HG02678 (cell line): ENCODE measurements around the gene ZNF503.

Experiments
- ATAC-seq: cut with Tn5 transposase; IDR thresholded peaks from one replicate; pipeline ENCODE4 v1.9.1; 2021; ENCODE audit warnings: mild to moderate bottlenecking, moderate library complexity; ENCODE audit not compliant: unreplicated experiment

Gene ZNF503

DNA sequence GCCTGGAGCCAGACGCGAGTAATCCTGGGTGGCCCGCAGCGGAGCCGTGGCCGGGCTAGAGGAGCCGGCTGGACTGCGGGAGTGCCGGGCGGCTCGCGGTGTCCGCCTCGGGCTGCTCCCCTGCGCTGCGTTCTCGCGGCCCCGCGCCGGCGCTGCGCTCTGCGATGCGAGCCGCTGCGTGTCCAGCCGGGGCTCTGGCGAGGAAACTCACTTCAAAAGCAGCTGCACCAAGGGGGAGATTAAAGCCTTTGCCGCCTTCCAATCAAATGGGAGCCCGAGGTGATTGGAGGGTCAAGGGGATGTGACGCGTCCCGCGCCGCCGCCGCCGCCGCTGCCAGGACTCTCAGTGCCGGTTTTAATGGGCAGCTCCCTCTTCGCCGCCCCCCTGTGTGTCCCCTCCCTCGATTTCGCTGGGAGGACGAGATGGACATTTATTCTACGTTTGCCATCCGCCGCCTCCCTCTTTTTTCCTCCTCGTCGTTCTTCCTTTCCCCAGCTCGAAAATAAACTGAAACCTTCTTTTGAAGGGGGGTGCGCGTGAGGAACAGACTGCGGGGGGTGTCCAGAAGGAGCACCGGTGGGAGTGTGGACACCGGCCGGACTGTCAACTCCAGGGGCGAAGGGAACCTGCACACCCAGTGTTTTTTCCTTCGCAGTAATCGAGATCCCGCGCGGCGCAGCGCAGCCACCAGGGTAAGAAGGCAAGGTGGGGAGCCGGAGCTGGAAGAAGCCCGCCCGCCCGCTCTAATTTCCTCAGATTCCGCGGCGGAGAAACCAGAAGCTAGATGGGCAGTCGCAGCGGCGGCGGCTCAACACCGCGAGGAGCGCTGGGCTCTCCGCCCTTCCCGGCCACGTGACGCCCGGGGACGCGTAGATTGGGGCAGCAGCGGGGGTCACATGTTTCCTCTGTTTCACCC, at the start of gene ZNF503:
ZNF503 (minus strand) TSS at position 196 of the 917 bp plus-strand sequence. CDS start 345 bp downstream, outside the sequence.
- peak; percentile 58 for ATAC-seq

DNA sequence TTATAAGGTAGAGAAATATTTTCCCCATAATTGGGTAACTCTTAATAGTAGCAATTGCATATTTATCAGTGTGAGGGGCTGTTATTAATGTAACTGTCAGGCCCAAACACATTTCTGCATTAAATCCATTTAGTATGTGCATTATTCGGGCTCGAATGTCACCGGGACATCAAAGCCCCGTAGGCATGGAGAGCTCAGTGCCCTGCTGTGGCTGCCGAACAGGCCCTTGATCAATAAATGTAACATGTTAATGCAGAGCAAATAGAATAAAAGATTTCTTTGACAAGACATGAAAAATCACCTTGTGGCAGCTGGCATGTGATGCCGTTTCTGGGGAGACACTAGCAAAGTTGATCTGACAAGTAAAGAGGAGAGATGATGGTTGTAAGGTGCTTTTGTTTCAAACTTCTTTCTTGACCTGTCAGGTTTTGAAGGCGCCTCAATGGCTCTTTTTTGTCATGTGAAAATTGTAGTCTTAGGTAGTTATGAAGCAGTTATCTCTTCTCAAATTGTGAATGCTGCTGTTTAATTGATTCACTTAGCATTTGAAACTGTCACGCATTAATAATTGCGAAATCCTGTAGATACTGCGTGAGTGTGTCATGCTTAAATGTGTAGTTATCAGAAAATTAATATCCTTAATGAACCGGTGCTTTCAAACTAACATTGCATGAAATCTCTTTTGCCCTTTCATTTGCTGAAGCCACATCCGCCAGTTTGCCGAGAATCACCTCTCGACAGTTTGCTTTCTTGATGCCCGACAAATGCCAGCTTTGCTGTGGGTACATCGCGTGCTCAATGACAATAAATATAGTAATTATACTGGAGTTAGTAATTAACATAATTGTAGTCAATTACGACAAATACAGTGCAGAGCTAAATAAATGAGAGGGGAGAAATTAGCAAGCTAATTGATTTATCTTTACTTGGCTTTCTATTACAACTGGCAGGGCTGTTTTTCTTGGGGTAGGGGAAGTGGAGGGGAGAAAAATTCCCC, 49.4 kb upstream of the ZNF503 start:
- no peak for ATAC-seq

DNA sequence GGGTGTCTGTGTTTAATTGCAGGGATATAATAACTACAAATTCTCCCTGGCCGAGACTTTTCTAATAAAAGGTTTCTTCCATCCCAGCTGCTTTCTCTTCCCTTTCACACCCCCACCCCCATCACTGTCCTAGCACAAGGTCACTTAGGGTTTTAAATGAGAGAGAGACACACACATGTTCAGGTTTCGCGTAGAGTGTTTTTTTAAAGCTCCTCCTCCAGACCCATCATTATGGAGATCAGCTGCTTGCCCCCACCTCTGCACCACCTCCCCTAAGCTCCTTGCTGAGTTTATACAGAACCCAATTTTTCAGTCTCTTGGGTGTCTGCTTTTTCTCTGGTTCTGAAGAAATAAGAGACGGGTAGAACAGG, 48.5 kb upstream of the ZNF503 start:
- no peak for ATAC-seq

DNA sequence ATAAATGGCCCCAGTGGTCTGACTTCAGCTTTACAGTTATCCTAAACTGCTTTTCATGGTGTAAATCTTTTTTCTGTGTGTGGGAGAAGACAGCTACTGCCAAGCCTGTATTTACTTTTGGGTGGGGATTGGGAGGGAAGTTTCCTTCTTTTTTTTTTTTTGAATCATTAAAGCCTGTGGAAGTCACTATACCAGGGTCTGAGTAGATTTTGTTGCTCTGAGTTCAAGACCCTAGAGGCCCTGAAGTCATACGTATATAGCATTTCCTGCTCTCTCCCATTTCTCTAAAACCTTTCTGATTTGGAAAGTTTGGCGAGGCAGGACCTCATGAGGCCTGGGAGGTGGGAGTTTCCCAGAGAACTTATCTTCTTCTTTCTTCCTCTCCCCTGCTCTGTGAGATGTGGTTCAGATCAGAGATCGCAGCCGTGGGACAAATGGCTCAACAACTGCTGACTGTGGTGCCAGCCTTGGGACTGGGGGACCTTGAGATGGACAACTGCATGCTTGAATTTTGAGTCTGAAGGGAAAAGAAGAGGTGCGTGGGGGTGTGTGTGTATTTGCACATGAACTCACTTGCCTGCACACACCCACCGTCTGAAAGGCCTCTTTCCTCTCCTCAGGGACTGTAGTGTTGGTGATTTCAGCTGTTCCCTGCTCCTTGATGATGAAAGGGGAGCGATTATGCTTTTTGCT, 48.0 kb upstream of the ZNF503 start:
- no peak for ATAC-seq

GRCh38 chr10:75448166-75448565, 46.6 kb upstream of the ZNF503 start:
- ATAC-seq, result no peak

- ATAC-seq, result no peak
Measured at GRCh38 chr10:75446508-75446907, 44.9 kb upstream of the ZNF503 start.

- ATAC-seq, result no peak
Measured at GRCh38 chr10:75444781-75445386, 43.3 kb upstream of the ZNF503 start.

DNA sequence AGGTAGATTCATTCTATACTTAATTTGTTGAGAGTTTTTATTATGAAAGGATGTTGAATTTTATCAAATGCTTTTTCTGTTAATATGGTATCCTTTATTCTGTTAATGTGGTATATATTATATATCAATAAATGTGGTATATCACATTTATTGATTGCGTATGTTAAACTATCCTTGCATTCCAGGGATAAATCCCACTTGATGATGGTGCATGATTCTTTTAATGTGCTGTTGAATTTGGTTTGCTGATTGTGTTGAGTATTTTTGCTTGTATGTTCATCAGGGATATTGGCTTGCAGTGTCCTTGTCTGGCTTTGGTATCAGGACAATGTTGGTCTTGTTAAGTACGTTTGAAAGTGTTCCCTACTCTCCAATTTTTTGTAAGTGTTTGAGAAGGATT, 41.8 kb upstream of the ZNF503 start:
- no peak for ATAC-seq

- ATAC-seq, result no peak
Measured at GRCh38 chr10:75441682-75442081, 40.1 kb upstream of the ZNF503 start.

GRCh38 chr10:75441196-75441595, 39.6 kb upstream of the ZNF503 start:
- ATAC-seq, result no peak

- no peak for ATAC-seq
Measured at GRCh38 chr10:75440271-75440793, 38.8 kb upstream of the ZNF503 start.

DNA sequence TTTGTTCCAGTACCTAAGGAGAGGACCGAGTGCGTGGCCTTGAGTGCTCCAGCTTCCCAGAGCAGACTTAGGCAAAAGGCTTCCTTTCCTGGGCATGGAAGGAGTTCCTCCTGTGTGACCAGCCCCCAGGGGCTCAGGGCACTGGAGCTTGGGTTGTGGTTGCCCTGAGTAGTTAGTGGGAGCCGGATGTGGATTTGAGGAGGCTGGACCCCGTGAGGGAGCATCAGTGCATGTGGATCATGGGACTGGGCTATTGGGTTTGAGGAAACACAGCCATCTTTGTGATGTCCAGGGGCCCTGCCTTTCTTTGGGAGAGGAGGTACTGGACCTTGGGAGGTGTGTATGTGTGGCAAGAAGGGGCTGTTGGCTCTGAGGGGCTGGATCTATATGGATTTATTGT, 38.2 kb upstream of the ZNF503 start:
- ATAC-seq, result no peak

GRCh38 chr10:75438275-75438674, 36.7 kb upstream of the ZNF503 start:
- no peak for ATAC-seq

- ATAC-seq, result no peak
Measured at GRCh38 chr10:75437693-75438092, 36.1 kb upstream of the ZNF503 start.

GRCh38 chr10:75436896-75437295, 35.3 kb upstream of the ZNF503 start:
- ATAC-seq, result no peak

DNA sequence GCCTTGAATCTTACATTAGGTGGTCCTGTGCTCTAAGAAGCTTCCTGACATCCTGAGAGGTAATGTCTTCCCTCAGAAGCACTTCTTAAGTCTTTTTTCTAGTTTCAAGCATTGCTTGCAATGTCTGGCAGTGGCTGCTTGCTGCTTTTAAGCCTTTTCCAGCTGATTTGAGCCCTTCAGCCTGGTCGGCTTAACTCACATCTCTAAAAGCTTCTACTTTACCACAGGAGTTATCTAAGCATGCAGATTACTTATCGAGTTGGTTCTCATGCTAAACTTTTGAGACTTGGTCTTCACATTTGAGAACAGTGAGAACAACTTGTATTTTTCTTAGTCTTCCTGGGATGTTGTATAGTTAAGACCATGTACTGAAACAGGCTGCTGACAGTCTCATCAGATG, 33.7 kb upstream of the ZNF503 start:
- ATAC-seq, result no peak

DNA sequence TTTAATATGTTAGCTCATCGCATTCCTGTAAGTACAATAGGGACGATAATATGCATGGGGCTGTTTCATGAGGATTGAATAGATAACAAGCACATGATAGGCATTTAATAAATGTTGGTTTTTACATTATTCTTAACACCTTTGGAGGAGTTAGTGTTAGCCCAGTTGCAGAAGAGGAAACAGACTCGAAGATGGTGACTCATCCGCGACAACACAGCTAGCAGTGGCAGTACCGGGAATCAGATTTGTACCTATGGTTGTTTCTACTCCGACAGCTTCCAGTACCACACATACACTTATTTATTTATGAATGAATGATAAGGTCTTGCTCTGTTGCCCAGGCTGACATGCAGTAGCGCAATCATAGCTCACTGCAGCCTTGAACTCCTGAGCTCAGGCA, 32.7 kb upstream of the ZNF503 start:
- no peak for ATAC-seq

DNA sequence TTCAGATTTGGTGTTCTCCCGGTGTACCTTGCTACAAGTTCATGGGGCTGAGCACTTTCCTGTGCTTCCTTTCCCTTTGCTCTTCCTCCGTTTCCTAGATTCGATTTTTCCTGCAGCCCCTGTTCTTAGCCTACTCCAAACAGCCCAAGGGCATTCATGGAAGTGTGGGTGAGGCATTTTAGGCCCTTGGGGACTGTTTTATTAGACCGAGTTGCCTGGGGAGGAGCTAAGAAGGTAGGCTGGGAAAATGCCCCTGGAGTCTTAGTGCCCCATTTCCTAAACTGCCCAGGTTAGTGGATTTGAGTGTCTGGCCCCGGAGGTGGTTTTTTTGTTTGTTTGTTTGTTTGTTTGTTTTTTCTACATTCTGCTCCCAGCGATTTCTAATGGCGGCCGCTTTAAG, 31.7 kb upstream of the ZNF503 start:
- no peak for ATAC-seq

- ATAC-seq, result no peak
Measured at GRCh38 chr10:75432763-75433162, 31.2 kb upstream of the ZNF503 start.

DNA sequence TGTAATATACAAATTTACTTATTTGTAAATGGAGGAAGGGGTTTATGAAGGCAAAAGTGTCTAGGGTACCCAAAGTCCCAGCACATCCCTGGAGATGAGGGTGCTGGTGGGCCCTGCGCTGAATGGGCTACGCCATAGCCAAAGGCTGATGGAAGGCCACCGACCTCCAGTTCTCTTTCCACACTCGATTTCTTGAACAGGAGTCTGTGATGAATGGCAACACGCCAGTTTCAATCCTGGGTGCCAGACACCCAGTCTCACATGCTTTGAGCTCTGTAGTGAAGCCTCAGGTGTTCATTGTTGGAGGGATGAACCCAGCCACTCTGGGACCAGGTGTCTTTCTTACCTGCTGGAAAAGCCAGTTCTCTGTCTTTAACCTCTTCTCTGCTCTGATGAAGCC, 30.6 kb upstream of the ZNF503 start:
- no peak for ATAC-seq
